Activated CD8-positive, alpha-beta T cell treated with anti-CD3 and anti-CD28 coated beads for 36 hours (primary cell): ENCODE data around the gene IFI6. TPM values are rescaled to one million over a fixed set of nuclear protein-coding genes. Genes with fewer than 3 reads are reported as not detected.

Source experiments
- ATAC-seq: fragments of 200-7000 bp; cut with Tn5 transposase; one replicate; pipeline ENCODE4 v1.10.0; 2021; ENCODE audit warnings: mild to moderate bottlenecking, moderate library complexity
- CTCF ChIA-PET: fragments of 350-600 bp; sonication (Branson Sonifier 250); formaldehyde crosslinking; loops from one replicate; lab custom pipeline; 2021; ENCODE audit warnings: antibody characterized with exemption; lab: Charles Lee
- POLR2A ChIA-PET: fragments of 350-600 bp; sonication (Branson Sonifier 250); formaldehyde crosslinking; loops from one replicate; lab custom pipeline; 2021; ENCODE audit warnings: antibody characterized with exemption; lab: Charles Lee
- DNase-seq: peaks from one replicate; pipeline ENCODE4 v3.0.0-alpha.2; 2020
- H3K27ac Mint-ChIP-seq: one replicate; pipeline ENCODE4 v1.8.0; 2021; ENCODE audit warnings: mild to moderate bottlenecking, mixed read lengths
- H3K27me3 Mint-ChIP-seq: one replicate; pipeline ENCODE4 v1.8.0; 2021; ENCODE audit warnings: mixed read lengths
- H3K36me3 Mint-ChIP-seq: one replicate; pipeline ENCODE4 v1.8.0; 2021; ENCODE audit warnings: low read depth, mixed read lengths
- H3K4me1 Mint-ChIP-seq: one replicate; pipeline ENCODE4 v1.8.0; 2021; ENCODE audit warnings: low read depth, mixed read lengths
- H3K4me3 Mint-ChIP-seq: one replicate; pipeline ENCODE4 v1.8.0; 2021; ENCODE audit warnings: mild to moderate bottlenecking, moderate library complexity, mixed read lengths
- H3K9me3 Mint-ChIP-seq: one replicate; pipeline ENCODE4 v1.8.0; 2021; ENCODE audit warnings: mixed read lengths
- intact Hi-C: fragments of 100-400 bp; cut with micrococcal nuclease; formaldehyde crosslinking; loops from one replicate; pipeline ENCODE4 v1.10.0; 2022
- total RNA-seq, 2 experiments: library from RNA; stranded (reverse); gene quantifications; one replicate each; pipeline ENCODE4 v1.2.3, GENCODE V29; 2021
- TF ChIP-seq, protein P1 (sequence below): fragments of 200-600 bp; IDR thresholded peaks from one replicate; pipeline ENCODE4 v1.8.0; 2022; ENCODE audit warnings: antibody characterized with exemption, mild to moderate bottlenecking

IFI6 gene
- total RNA-seq, 2 experiments from 2014 or later, result 31.6 to 32.1 TPM

- no peaks in the 10 kb centered on the region for H3K27me3 Mint-ChIP-seq
Observed at GRCh38 chr1:27650539-27651175, 21.3 kb downstream of the IFI6 start.

GRCh38 chr1:27650171-27650538, 21.8 kb downstream of the IFI6 start:
- no peaks in the 10 kb centered on the region for H3K27me3 Mint-ChIP-seq
- no peaks in the 10 kb centered on the region for H3K9me3 Mint-ChIP-seq
- peaks cover 17% of the 10 kb centered on the region for H3K4me1 Mint-ChIP-seq
- ATAC-seq, result no peak
- no peak for DNase-seq
- peak overlapping the region; percentile 67 for H3K27ac Mint-ChIP-seq
- H3K4me3 Mint-ChIP-seq, result no peak overlapping the region
- POLR2A ChIA-PET, result interaction anchor here (0.7 to 3.6 kb wide), 2 partner anchors 12 to 29 kb away, joined by 4 to 12 read pairs; no protein-coding TSS in a partner anchor
- TF ChIP-seq, protein P1, sequence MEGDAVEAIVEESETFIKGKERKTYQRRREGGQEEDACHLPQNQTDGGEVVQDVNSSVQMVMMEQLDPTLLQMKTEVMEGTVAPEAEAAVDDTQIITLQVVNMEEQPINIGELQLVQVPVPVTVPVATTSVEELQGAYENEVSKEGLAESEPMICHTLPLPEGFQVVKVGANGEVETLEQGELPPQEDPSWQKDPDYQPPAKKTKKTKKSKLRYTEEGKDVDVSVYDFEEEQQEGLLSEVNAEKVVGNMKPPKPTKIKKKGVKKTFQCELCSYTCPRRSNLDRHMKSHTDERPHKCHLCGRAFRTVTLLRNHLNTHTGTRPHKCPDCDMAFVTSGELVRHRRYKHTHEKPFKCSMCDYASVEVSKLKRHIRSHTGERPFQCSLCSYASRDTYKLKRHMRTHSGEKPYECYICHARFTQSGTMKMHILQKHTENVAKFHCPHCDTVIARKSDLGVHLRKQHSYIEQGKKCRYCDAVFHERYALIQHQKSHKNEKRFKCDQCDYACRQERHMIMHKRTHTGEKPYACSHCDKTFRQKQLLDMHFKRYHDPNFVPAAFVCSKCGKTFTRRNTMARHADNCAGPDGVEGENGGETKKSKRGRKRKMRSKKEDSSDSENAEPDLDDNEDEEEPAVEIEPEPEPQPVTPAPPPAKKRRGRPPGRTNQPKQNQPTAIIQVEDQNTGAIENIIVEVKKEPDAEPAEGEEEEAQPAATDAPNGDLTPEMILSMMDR, result no peak
- no peaks in the 10 kb centered on the region for H3K36me3 Mint-ChIP-seq
- intact Hi-C loops, result no loop called here
- CTCF ChIA-PET, result interaction anchor here (1.0 to 3.0 kb wide), 8 partner anchors 11 to 317 kb away, joined by 3 to 16 read pairs (median 6); partner anchors contain the start of gene AHDC1

More at GRCh38 chr1:27650539-27651175, 21.3 kb downstream of the IFI6 start:
- H3K36me3 Mint-ChIP-seq, result no peaks in the 10 kb centered on the region
- ChIA-PET CTCF (interaction anchor here (1.0 to 3.0 kb wide), 8 partner anchors 11 to 318 kb away, joined by 3 to 16 read pairs (median 6); partner anchors contain the start of gene AHDC1), POLR2A (interaction anchor here (0.7 to 0.9 kb wide), 2 partner anchors 10 to 30 kb away, joined by 3 to 4 read pairs; no protein-coding TSS in a partner anchor)
- ATAC-seq (peak; percentile 45), DNase-seq (no peak)
- intact Hi-C loops, result no loop called here
- no peaks in the 10 kb centered on the region for H3K9me3 Mint-ChIP-seq
- H3K4me3 Mint-ChIP-seq, result no peak overlapping the region
- H3K27ac Mint-ChIP-seq, result peak overlapping the region; percentile 67
- H3K4me1 Mint-ChIP-seq, result peaks cover 17% of the 10 kb centered on the region
- TF ChIP-seq, protein P1, result no peak

GRCh38 chr1:27649306-27649635, 22.7 kb downstream of the IFI6 start:
- no peak overlapping the region for H3K27ac Mint-ChIP-seq
- ATAC-seq, result no peak
- POLR2A ChIA-PET, result interaction anchor here (0.9 to 3.6 kb wide), 3 partner anchors 10 to 38 kb away, joined by 3 to 12 read pairs (median 3); no protein-coding TSS in a partner anchor

GRCh38 chr1:27648602-27649305, 23.2 kb downstream of the IFI6 start:
- no peak overlapping the region for H3K27ac Mint-ChIP-seq
- H3K4me1 Mint-ChIP-seq, result peaks cover 22% of the 10 kb centered on the region
- ChIA-PET POLR2A (interaction anchor here (0.9 to 3.6 kb wide), 3 partner anchors 10 to 37 kb away, joined by 3 to 12 read pairs (median 3); no protein-coding TSS in a partner anchor), CTCF (interaction anchor here (0.6 to 3.0 kb wide), 7 partner anchors 9 to 253 kb away, joined by 3 to 16 read pairs (median 9); no protein-coding TSS in a partner anchor)
- TF ChIP-seq, protein P1, result no peak
- H3K36me3 Mint-ChIP-seq, result no peaks in the 10 kb centered on the region
- no peaks in the 10 kb centered on the region for H3K27me3 Mint-ChIP-seq
- DNase-seq (no peak), ATAC-seq (no peak)
- H3K4me3 Mint-ChIP-seq, result no peak overlapping the region
- intact Hi-C loops, result loop anchor here (10.0 kb wide), 1 partner anchor 56 kb away; no protein-coding TSS in a partner anchor
- H3K9me3 Mint-ChIP-seq, result no peaks in the 10 kb centered on the region

More at GRCh38 chr1:27649306-27649635, 22.7 kb downstream of the IFI6 start:
- Mint-ChIP-seq H3K9me3 (no peaks in the 10 kb centered on the region), H3K36me3 (no peaks in the 10 kb centered on the region), H3K4me3 (no peak overlapping the region), H3K27me3 (no peaks in the 10 kb centered on the region), H3K4me1 (peaks cover 16% of the 10 kb centered on the region)
- no peak for DNase-seq
- CTCF ChIA-PET, result interaction anchor here (0.6 to 3.0 kb wide), 8 partner anchors 8 to 316 kb away, joined by 3 to 16 read pairs (median 6); no protein-coding TSS in a partner anchor
- intact Hi-C loops, result loop anchor here (10.0 kb wide), 1 partner anchor 56 kb away; no protein-coding TSS in a partner anchor
- TF ChIP-seq, protein P1, result no peak
